Adrenal gland (tissue), 5 donors: ENCODE measurements around the gene PDK2.

Experiments
- POLR2A ChIP-seq, 2 donors: fragments of 450-650 bp; IDR thresholded peaks; one replicate each; pipeline ENCODE4 v1.6.1; 2017; ENCODE audit warnings: antibody characterized with exemption in 2 of 2, mild to moderate bottlenecking in 2 of 2, moderate library complexity in 1 of 2
- TF ChIP-seq, protein P1 (sequence below), 6 experiments: fragments of 450-650 bp in 4 of 6; fragments of 200-600 bp in 2 of 6; sonication (generic) in 1 of 6; IDR thresholded peaks; 1 replicate in 5 of 6; 2 replicates in 1 of 6; pipeline versions ENCODE4 v1.5.1 to v1.8.0; 2016 to 2021; ENCODE audit warnings: antibody characterized with exemption in 6 of 6, mild to moderate bottlenecking in 2 of 6, moderate library complexity in 1 of 6
- donor health status: DM: no; HTN: no; CAD: no.

GRCh38 chr17:50144355-50144754 is 49.2 kb downstream of the PDK2 start:
- TF ChIP-seq, protein P1, sequence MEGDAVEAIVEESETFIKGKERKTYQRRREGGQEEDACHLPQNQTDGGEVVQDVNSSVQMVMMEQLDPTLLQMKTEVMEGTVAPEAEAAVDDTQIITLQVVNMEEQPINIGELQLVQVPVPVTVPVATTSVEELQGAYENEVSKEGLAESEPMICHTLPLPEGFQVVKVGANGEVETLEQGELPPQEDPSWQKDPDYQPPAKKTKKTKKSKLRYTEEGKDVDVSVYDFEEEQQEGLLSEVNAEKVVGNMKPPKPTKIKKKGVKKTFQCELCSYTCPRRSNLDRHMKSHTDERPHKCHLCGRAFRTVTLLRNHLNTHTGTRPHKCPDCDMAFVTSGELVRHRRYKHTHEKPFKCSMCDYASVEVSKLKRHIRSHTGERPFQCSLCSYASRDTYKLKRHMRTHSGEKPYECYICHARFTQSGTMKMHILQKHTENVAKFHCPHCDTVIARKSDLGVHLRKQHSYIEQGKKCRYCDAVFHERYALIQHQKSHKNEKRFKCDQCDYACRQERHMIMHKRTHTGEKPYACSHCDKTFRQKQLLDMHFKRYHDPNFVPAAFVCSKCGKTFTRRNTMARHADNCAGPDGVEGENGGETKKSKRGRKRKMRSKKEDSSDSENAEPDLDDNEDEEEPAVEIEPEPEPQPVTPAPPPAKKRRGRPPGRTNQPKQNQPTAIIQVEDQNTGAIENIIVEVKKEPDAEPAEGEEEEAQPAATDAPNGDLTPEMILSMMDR (IDR thresholded peaks at IDR 0.05), result no peak
- TF ChIP-seq POLR2A (IDR thresholded peaks at IDR 0.05), result no peak
